Measurements from ENCODE around the gene S100A2. TPM values are rescaled to one million over a fixed set of nuclear protein-coding genes. Genes with fewer than 3 reads are reported as not detected.

Gene S100A2
- total and polyA plus RNA-seq, 2 donors (not counting 3 experiments of a cell fraction or from before 2014, with no cell fraction given), result 4.0 to 4.3 TPM

- intact Hi-C loops (cut with micrococcal nuclease), result no loop called here
- ChIA-PET POLR2A (no interaction called here), CTCF (no interaction called here)
Measured at GRCh38 chr1:153556348-153556747, 9.3 kb downstream of the S100A2 start.

More at GRCh38 chr1:153556348-153556747, 9.3 kb downstream of the S100A2 start:
- Histone ChIP-seq H3K9ac (replicated peaks; ENCODE audit: extremely low read depth, insufficient read depth, low read length) (no peak overlapping the region), H3K9me1 (replicated peaks; ENCODE audit: control insufficient read depth, extremely low read depth, insufficient read depth, low read length) (no peaks in the 10 kb centered on the region), H4K20me1 (replicated peaks; ENCODE audit: control insufficient read depth, extremely low read depth, insufficient read depth, low read length) (no peaks in the 10 kb centered on the region), H3K27me3 (ENCODE audit: control insufficient read depth in 2 of 2, insufficient read depth in 2 of 2, low read length in 2 of 2) (no peaks in the 10 kb centered on the region), H3K4me3 (replicated peaks in 1 of 3; ENCODE audit: insufficient read depth in 1 of 3, low read depth in 1 of 3, low read length in 3 of 3) (no peak overlapping the region), H3K36me3 (ENCODE audit: control insufficient read depth in 2 of 2, extremely low read depth in 1 of 2, insufficient read depth in 2 of 2, low read length in 2 of 2) (no peaks in the 10 kb centered on the region), H3K9me3 (replicated peaks; ENCODE audit: control insufficient read depth, insufficient read depth, low read length) (no peaks in the 10 kb centered on the region), H3K27ac (ENCODE audit: insufficient read depth, low read depth, low read length) (no peak overlapping the region), H2AFZ (ENCODE audit: low read depth, low read length) (no peak overlapping the region), H3K79me2 (ENCODE audit: control insufficient read depth, insufficient read depth, low read length) (no peaks in the 10 kb centered on the region), H3K4me1 (ENCODE audit: control insufficient read depth, extremely low read depth, insufficient read depth, low read length) (peaks cover 6% of the 10 kb centered on the region), H3K4me2 (ENCODE audit: insufficient read depth, low read length) (no peak overlapping the region)
- dilution Hi-C loops (cut with MboI; ENCODE audit: extremely low pct_ligation_motif_present, low sequenced_read_pairs), result no loop called here
- TF ChIP-seq MAX (IDR thresholded peaks at IDR 0.05; ENCODE audit: insufficient read depth, insufficient read length) (no peak), POLR2AphosphoS5 (IDR thresholded peaks at IDR 0.05; ENCODE audit: insufficient read depth, low read depth, low read length) (no peak), GATA2 (IDR thresholded peaks at IDR 0.05; ENCODE audit: insufficient read depth, insufficient read length, low read depth, low read length) (no peak), POLR2A (IDR thresholded peaks at IDR 0.05; ENCODE audit: low read depth, low read length) (no peak), FOS (IDR thresholded peaks at IDR 0.05; ENCODE audit: borderline replicate concordance, insufficient read depth, low read length) (no peak), EZH2 (IDR thresholded peaks at IDR 0.05; ENCODE audit: borderline replicate concordance, low read depth, low read length, severe bottlenecking) (no peak), MYC (IDR thresholded peaks at IDR 0.05; ENCODE audit: low read depth, low read length) (no peak), JUN (IDR thresholded peaks at IDR 0.05; ENCODE audit: borderline replicate concordance, insufficient read depth, insufficient read length, low read depth) (no peak), CTCF (IDR thresholded peaks at IDR 0.05; ENCODE audit: extremely low read depth in 1 of 2, insufficient read depth in 1 of 2, low read depth in 1 of 2, low read length in 2 of 2) (no peak)
- DNase-seq (ENCODE audit: low read depth, low spot score) (no peak), FAIRE-seq (no peak)
- BruUV-seq (replicated peaks), result no TSS peak
